Activated CD4-positive, alpha-beta T cell treated with anti-CD3 and anti-CD28 coated beads, Interleukin-2, Interleukin-6, amounts not matched to agents 100 ng/mL and 50 ng/mL, durations not matched to agents 16 hours and 8 hours (primary cell): ENCODE data around the gene BCAM.
A peak's percentile ranks its signal among the peaks of the same experiment; 100 is the strongest.
"Not testable (repeated sequence)": the region's sequence is repeated elsewhere in the genome, so short reads cannot be mapped to it uniquely, and the experiment has no call there.

ENCODE experiments used
- DNase-seq: peaks from one replicate; pipeline ENCODE4 v3.0.0-alpha.2; 2020

Gene BCAM

GRCh38 chr19:44808463-44809371 is at the start of gene BCAM:
Gene BCAM (plus strand): TSS chr19:44809103. CDS start chr19:44809125, 22 bp downstream.
- DNase-seq = no peak

- DNase-seq = no peak
Observed at GRCh38 chr19:44762038-44762437, 46.9 kb upstream of the BCAM start.

- no peak for DNase-seq
Observed at GRCh38 chr19:44765033-44765948, 43.6 kb upstream of the BCAM start.

GRCh38 chr19:44765949-44766335 is 43.0 kb upstream of the BCAM start:
- no peak for DNase-seq

- no peak for DNase-seq
Observed at GRCh38 chr19:44767295-44768180, 41.4 kb upstream of the BCAM start.

GRCh38 chr19:44770550-44771257 is 38.2 kb upstream of the BCAM start:
- DNase-seq = peak; percentile 98

- DNase-seq = not testable (repeated sequence)
Observed at GRCh38 chr19:44772144-44772543, 36.8 kb upstream of the BCAM start.

- no peak for DNase-seq
Observed at GRCh38 chr19:44772959-44773358, 35.9 kb upstream of the BCAM start.

GRCh38 chr19:44775676-44776240 is 33.1 kb upstream of the BCAM start:
- DNase-seq = no peak

GRCh38 chr19:44776402-44777096 is 32.4 kb upstream of the BCAM start:
- DNase-seq = no peak

- no peak for DNase-seq
Observed at GRCh38 chr19:44777715-44778347, 31.1 kb upstream of the BCAM start, which contains the start of gene CBLC. Gene CBLC (plus strand): TSS chr19:44777890. CDS start chr19:44777932, 42 bp downstream.

GRCh38 chr19:44779150-44779549 is 29.8 kb upstream of the BCAM start:
- DNase-seq = no peak

- not testable (repeated sequence) for DNase-seq
Observed at GRCh38 chr19:44781694-44782093, 27.2 kb upstream of the BCAM start.

- no peak for DNase-seq
Observed at GRCh38 chr19:44782729-44783128, 26.2 kb upstream of the BCAM start.

GRCh38 chr19:44783545-44783944 is 25.4 kb upstream of the BCAM start:
- DNase-seq = no peak

- DNase-seq = no peak
Observed at GRCh38 chr19:44785271-44785670, 23.6 kb upstream of the BCAM start.

- DNase-seq = no peak
Observed at GRCh38 chr19:44785993-44786392, 22.9 kb upstream of the BCAM start.

GRCh38 chr19:44788971-44789370 is 19.9 kb upstream of the BCAM start:
- DNase-seq = no peak

- no peak for DNase-seq
Observed at GRCh38 chr19:44789943-44790483, 18.9 kb upstream of the BCAM start.

GRCh38 chr19:44792281-44792680 is 16.6 kb upstream of the BCAM start:
- DNase-seq = no peak
